Activated CD8-positive, alpha-beta memory T cell treated with anti-CD3 and anti-CD28 coated beads for 24 hours (primary cell): ENCODE measurements around the gene TMEM11.
"Not testable (repeated sequence)": the region's sequence is repeated elsewhere in the genome, so short reads cannot be mapped to it uniquely, and the experiment has no call there.

Source experiments
- DNase-seq: peaks from one replicate; pipeline ENCODE4 v3.0.0-alpha.2; 2020

The TMEM11 gene

DNA sequence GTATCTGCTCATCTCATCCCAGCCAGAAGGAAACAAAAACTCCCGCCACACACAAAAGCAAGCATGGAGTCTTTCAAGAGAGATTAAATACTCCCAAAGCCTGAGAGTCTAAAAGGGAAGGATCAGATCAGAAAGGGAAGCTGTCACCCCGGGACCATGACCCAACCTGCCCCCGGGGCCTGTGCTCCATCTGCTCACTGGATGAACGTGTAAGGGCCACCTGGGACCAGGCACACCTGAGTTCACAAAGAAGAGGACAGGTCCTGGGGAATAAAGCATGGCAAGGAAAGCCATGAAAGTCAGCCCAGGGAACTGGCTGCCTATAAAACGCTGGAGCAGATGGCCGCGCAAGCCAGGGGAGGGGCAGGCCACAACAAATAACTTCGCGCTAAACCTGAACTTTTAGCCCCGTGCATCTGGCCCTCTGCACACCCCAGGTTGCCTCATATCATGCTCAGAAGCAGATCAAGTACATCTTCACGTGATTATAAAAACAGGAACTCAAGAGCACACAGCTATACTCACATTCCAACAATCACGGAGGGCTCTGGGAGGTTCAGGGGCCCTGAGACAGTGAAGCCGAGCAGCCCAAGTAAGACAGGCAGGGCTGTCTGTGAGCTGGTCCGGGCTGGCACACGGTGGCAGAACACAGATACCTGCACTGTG, 3.4 kb downstream of the TMEM11 start:
- DNase-seq, result no peak

DNA sequence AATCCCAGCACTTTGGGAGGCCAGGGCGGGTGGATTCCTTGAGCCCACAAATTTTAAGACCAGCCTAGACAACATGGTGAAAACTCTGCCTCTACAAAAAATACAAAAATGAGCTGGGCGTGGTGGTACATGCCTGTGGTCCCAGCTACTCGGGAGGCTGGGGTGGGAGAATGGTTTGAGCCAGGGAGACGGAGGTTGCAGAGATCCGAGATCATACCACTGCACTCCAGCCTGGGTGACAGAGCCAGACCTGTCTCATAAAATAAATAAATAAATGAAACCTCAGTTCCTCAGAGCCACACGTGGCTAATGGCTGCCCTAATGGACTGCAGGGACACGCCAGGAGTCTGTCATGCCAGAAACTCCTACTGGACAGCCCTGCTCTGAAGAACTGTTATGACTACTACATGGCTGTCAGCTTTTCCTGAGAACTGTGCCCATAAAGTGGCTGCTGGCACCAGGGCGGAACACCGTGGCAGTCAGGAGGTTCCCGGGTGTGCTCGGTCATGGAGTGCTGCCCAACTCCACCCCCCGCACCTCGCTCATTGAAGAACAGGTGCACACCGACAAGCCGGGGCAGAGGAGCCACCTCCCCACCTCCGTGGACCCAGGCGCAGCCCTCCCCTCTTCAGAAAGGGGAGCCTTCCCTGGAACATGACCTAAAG, 4.3 kb downstream of the TMEM11 start:
- no peak for DNase-seq

DNA sequence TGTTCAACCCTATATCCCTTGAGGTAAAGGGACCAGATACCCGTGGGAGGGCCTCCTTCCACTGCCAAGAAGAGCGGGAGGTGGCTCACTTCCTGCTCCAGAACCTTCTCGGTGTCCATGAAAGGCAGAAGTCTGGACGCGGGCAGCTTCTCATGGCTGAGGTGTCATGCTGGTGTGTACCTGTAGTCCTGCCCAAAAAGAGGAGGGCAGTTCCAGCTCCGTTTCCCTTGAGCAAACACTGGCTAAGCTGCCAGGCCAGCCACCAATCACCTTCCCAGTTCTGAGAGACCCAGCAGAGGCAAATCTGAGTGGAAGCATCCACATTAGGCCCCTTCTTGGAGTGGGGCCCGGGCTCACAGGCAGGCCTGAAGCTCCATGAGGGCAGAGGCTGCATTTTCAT, 5.6 kb downstream of the TMEM11 start:
- no peak for DNase-seq

DNA sequence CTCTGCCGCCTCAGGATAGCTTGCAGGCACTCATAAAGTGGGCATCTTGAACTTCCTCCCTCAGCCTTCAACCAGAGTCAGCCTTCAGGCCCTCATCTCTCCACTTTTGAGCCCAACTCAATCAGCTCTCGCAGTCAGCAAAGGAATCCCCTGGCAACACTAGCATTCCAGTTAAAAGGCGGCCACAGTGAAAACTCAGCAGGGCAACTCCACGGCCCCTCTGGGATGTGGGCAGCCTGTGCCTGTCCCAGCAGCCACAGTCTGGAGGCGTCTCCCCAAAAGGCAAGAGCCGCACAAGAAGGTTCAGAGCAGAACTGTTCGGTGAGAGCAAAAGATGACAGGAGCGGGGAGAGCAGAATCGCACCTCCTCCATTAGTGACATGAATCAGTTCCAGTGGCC, 9.0 kb downstream of the TMEM11 start:
- no peak for DNase-seq

DNA sequence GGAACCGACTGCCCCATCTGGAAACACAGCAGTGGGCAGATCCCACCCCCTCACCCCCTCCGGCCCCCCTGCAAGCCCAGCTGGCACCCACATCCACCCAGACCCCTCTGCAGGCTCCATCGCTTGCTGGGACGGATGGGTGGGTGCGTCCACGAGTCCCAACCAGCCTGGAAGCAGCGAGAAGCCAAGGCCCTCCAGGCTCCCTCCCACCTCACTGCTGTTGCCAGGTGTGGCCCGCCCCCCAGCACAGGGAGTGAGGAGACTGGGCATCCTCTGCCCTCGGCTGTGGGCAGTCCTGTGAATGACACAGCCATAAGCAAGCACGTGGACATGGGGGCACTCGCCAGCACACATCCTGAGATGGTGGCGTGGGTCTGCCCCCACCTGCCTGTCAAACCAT, 11.4 kb downstream of the TMEM11 start:
- DNase-seq, result no peak

DNA sequence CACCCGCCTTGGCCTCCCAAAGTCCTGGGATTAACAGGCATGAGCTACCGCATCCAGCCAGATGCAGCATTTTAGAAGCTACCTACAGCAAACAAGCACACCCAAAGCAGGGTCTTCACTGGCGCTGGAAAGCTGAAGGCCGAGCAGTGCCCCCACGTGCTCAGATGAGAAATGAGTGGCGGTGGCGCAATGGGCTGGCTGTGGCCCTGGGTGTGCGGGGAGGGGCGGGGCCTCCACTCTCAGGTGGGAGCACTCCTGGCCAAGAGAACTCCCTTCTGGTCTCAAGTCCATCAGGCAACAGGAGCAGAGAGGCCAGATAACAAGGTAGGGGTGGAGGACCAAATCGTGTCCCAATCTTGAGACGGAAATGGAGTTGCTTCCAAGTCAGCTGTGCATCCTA, 12.1 kb downstream of the TMEM11 start:
- no peak for DNase-seq

DNA sequence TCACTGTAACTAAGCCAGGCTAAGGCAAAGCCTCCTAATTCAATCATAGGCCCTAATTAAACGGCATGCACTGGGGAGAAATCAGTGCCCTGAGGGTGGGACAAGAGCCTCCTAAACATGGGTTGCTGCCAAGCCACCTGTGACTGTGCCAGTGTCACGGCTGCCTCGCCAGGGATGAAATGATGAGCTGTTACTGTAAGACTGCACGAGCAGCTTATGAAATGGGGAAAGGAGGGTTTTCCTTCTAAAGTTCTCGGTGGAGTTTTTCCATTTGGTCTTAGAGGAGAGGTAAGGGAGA, 12.7 kb downstream of the TMEM11 start:
- DNase-seq, result no peak

DNA sequence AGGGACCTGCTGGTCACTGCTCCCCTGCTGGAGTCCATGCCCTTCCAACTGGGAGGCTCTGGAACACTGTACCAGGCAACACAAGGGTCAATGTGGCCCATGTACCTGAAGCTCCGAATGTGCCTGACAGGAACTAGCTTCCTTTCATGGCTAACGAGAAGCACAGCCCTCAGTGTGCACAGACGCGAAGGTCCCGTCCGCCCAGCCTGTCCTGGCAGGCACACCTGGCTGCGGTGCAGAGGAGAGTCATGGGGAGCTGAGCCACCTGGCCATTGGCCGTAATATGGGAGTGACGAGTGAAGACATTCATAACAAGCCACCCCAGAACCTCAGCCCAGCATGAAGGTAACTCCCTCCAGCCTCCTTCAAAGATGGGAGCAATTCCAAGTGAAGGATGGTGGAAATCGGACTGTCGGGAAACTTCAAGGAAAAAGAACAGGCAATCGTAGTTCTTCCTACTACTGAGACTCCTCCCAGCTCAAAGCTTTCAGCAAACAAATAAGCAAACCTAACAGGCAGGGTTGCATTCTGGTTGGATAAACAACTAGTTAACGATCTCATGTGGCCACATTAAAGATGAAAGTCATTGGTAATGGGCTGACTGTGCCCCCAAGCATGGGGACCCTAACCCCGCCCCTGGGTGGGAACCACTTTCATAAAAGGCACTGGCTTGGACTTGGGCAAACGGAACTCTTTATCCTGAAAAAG, 13.2 kb downstream of the TMEM11 start:
- no peak for DNase-seq

DNA sequence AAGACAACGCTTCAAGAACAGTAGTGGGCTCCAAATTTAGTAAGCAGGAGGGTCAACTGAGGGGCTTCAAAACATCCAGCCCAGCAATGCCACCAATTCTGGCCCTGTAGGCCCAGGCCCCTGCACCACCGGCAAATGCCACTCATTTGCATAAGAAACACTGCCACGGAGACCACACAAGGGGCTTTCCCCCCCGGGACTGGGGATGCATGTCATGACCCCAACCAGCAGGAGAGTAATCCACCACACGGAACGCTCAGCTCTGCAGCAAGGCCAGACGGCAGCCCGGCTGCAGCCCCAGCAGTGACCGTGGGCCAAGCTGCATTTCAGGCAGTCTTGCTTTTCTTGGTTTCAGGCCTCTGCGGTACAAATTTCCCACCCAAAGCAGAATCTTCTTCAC, 14.1 kb downstream of the TMEM11 start:
- no peak for DNase-seq

DNA sequence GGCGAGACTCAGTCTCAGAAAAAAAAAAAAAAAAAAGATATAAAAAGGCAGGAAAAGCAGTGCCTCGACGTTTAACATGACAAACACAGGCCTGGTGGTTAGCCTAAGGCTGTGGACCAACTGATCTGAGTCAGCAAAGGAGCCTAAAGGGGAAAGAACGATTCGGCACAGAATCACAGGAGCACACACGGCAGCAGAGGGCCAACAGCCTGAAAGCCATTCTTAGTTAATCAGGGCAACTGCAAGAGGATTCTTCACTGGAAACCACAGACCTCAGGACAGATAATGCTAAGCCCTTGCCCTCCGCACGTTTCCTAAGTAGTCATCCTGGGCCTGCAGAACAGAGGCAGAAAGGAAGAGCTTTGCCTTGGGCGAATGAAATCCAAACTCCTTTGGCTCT, 14.7 kb downstream of the TMEM11 start:
- no peak for DNase-seq

DNA sequence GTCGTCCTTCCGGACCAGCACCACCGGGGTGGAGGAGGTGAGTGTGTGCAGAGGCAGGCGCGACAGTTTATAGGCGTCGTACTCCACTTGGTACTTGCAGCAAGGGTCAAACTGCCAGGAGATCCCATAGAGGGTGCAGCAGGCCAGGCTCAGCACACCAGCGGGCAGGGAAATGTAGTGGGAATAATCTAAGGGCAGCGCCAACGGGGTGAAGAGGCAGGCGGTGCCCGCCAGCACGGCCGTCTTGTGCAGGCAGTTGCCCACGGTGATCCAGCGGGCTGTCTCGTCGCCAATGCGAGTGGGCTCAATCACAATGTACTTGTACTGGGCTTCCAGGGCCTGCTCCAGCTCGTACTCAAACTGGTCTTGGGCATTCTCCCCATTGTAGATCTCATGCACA, 15.6 kb downstream of the TMEM11 start:
- no peak for DNase-seq

DNA sequence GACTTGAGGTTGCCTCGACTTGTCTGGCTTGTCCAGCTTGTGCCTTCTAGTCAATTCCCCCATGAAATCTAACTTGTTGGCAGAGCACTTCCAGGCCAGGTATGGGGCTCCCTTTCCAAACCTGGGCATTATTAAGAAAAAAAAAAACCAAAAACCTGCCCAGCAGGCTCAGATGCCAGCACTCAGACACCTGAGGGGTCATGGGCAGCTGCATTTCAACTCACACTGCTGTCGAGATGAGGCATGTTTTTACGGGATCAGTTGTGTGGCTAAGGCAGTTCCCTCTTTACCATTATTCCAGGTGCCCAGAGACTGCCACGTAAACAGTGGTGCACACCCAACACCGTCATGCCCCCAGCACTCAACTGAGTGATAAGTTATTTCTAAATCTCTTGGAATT, 17.8 kb downstream of the TMEM11 start:
- no peak for DNase-seq

DNA sequence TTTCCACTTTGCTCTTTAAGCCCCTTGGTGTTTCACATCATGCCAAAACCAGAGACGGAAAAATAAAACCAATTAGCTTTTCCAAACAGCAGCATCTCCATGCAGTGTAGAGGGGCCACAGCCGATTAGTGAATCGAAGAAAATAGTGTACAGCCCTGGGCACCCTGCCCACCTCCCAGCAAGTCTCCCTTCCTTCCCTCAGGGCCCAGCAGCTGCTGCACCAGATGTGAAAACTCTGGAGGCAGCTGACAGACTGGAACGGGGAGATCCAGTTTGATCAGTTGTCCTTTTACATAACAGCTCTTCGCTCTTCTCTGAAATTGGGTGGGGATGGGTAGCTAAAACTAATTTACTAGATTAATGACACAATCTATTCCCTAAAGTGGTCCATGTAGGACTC, 19.3 kb downstream of the TMEM11 start:
- no peak for DNase-seq

DNA sequence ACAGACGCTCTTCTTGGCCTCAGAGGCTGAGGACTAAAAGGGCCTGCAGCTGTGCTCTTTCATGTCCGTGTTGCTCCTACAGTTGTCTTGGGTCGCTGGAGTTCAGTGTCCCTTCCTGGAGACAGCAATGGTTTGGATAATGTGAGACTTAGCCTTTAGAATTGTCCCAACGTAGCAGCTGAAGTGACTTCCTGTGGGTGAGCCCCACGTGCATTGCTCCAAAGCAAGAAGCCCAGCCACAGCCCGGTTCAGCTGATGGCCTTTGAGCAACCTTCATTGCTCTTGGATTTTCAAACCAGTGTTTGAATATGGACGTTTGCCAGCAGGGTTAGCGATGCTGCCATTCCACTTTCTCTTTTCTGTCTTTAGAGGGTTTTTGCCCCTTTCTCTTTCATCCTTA, 19.7 kb downstream of the TMEM11 start:
- DNase-seq, result no peak

DNA sequence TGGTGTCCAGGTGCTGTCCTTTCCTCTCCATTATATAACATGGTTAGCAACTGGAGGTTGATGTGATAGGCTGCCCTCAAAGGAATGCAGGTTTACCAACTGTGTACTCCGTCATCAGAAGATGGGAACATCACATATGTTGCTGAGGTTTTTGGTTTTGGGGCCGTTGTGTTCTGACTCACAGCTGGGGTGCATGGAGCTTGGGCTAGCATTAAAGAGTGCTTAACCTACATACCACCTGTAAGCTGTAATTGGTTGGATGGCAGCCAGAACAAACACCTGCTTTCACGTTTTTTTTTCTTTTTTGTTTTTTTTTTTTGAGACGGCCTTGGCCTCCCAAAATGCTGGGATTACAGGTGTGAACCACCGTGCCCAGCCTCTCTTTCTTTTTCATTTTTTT, 20.9 kb downstream of the TMEM11 start:
- no peak for DNase-seq

DNA sequence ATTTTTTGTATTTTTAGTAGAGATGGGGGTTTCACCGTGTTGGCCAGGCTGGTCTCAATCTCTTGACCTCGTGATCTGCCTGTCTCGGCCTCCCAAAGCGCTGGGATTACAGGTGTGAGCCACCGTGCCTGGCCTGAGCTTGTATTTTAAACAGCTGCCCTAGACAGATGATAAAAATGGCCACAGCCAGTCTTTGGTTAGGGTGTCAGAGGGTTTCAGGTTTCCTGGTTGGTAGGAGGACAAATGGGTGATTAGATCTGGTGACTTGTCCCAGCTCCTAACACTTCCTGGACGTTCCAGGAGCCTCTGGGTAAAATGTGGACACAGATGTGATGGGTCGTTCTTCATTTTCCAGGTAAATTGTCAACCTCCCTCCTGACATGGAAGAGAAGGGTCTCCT, 21.5 kb downstream of the TMEM11 start:
- DNase-seq, result not testable (repeated sequence)

DNA sequence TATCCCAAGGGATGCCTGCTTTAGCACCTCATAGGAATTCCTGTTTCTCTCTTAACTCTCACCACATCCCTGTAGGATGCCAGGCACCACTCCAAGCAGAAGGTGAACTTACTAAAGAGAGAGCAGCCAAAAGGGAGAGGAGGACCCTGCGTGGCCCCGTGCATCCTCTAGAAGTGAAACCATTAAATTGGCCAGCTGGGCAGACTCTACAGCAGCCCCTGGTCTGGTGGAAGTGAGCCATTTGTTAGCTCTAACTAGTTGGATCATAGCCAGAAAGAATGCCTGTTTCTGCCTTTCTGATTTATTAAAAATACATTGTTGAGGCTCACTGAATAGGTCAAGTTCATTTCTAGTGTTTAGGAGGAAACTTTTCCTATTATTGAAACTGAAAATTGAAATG, 22.3 kb downstream of the TMEM11 start:
- DNase-seq, result no peak

DNA sequence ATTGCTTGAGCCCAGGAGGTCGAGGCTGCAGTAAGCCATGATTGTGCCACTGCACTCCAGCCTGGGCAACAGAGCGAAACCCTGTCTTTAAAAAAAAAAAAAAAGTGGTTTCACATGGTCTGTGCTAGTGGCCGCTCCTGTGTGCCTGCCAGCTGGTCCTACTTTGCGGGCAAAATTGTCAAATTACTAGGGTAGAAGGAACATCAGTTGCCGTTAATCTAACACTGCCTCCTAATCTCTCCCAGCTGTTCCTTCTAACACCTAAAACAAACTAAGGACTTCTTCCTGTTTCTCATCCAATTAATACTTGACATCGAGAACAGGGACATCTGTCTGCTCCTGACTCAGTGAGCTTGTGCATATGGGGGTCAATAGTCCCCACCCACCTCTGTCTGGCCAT, 23.9 kb downstream of the TMEM11 start:
- no peak for DNase-seq

DNA sequence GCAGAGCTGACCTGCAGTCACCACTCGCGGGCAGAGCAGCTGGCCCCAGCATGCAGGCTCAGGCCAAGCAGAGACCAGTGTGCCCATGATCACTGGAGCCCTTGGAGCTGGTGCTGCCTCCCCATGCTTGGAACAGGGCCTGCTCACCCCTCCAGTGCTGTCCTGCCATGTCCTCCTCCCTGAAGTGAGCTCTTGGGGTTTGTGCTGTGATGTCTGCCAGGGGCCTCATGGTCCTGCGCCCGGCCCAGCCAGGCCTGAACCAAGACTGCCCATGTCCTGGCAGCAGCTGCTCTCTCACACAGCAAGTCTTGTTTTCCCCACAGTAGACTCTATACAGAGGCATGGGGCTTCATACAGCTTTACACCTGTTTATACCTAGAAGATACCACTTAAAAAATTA, 24.6 kb downstream of the TMEM11 start:
- no peak for DNase-seq

DNA sequence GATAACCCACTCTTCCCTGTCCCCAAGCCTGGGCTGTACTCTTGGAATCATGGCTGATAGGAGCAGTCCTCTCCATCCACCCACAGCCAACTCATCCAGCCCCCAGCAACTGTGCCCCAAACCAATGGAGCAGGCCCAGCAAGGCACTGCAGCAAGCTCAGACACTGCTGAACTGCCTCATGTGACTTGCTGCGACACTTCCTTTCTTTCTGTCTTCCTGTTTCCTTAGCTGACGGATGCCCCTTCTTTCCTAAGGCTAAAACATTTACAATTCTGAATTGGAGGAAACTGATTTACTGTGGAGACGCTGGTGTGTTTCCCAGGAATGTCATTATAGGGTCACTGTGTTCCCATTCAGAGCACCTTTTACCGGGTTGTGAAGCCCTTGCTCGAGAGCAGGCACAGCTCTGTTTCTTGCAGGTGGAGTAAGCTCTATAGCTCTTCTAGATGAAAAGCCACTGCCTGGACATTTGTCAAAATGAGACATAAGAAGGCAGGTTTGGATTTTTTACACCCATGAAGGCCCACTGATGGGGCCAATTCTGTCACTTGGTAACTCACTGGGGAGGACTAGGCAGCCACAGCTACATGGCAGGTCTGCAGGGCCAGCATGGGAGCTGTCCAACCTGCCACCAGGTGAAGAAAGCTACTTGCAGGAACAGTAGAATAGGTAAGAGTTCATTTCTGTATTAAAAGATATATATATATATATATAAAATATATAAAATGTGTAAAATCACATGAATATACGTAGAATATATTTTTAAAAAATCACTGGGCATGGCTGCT, 27.4 kb downstream of the TMEM11 start:
- no peak for DNase-seq

DNA sequence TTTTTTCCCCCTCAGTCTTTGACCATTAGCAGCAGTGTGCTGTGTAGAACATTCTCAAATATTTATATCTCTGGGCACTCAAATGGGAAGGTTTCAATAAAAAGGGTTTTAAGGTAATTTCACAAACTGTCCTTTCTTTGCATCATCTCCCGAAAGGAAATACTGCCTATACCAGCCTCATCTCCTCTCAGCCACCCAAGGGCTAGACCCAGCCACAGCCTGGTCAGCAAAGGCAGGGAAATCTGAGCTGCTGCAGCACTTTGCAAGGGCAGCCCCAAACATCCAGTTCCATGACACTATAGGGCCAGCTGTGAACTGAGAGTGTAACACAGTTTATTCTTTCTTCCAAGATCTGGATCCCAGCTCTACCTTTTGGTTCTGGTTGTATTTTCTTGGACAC, 28.9 kb downstream of the TMEM11 start:
- DNase-seq, result no peak

DNA sequence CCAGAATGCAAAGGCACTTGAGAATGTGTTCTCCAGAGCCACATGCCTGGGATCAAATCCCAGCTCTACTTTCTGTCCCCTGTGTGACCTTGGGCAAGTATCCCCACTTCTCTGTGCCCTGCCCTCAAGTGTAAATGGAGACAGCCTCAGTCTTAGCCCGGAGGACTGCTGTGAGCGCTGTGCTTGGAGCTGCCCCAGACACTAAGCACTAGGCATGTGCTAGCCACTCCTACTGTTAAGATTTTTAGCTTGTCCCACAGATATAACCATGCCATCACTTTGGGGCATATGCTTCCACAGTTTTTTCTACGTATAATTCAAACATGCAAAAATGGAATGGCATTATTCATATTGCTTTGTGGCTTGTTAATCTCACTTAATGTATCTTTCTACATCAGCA, 29.4 kb downstream of the TMEM11 start:
- DNase-seq, result no peak

DNA sequence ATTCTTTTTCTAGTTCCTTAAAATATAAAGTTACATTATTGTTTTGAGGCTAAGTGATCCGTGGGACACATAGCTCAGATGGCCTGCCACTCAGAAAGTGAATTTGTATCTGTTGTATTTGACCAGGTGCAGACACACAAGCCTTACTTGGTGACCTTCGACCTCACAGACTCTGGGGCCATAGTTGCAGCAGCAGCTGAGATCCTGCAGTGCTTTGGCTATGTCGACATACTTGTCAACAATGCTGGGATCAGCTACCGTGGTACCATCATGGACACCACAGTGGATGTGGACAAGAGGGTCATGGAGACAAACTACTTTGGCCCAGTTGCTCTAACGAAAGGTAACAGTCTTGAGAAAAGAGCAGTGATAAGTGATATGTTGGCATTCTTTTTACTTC, 30.5 kb downstream of the TMEM11 start:
- no peak for DNase-seq
